ENCODE data around the gene RNU6-1.

RNU6-1 gene

DNA sequence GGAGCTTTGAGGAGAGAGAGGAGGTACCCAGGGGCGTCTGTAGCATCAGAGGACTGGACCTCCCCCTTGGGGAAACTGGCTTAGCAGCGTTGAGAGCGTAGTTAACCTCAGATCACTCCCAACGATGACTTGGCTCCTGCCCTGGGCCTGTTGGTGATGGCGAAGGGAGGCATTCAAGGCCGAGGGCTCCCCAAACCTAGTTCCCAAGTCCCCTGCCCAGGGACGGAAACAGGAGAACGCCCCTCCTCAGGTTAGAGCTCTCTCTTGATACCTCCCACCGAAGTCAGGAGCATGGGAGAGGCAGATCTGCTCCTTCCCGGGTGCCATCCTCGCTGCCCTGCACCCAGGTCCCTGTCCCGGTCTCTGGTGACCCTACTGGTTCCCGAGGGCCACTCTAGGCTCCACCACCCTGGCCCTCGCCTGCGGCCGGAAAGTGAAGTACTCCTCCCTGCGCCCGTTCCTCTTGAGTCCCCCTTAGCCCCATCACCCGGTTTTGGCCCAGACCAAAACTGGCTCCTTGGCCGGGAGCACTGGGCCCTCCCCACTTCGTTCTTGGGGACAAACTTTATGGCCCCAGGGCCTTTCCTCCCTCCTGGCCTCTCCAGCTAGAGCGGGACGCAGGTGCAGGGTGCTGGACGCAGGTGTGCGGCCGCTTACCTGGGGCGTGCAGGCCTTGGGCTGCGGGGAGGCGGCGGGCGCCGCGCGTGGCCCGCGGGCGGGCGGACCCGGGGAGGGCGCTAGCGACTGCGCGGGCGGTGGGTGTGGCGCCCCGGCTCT lies 17.1 kb downstream of the RNU6-1 start:
- DNase-seq (ENCODE audit: low read depth), result no peak
- H3K4me3 ChIP-seq (ENCODE audit: control insufficient read depth, low read depth, low read length), result no peak overlapping the region

GRCh38 chr15:67821784-67822440 lies 17.9 kb downstream of the RNU6-1 start:
- DNase-seq (ENCODE audit: low read depth), result no peak
- TF ChIP-seq, protein P1, sequence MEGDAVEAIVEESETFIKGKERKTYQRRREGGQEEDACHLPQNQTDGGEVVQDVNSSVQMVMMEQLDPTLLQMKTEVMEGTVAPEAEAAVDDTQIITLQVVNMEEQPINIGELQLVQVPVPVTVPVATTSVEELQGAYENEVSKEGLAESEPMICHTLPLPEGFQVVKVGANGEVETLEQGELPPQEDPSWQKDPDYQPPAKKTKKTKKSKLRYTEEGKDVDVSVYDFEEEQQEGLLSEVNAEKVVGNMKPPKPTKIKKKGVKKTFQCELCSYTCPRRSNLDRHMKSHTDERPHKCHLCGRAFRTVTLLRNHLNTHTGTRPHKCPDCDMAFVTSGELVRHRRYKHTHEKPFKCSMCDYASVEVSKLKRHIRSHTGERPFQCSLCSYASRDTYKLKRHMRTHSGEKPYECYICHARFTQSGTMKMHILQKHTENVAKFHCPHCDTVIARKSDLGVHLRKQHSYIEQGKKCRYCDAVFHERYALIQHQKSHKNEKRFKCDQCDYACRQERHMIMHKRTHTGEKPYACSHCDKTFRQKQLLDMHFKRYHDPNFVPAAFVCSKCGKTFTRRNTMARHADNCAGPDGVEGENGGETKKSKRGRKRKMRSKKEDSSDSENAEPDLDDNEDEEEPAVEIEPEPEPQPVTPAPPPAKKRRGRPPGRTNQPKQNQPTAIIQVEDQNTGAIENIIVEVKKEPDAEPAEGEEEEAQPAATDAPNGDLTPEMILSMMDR (IDR thresholded peaks at IDR 0.05; ENCODE audit: control insufficient read depth, insufficient read depth, low read depth, low read length, missing control alignments), result no peak
- H3K4me3 ChIP-seq (ENCODE audit: control insufficient read depth, low read depth, low read length), result no peak overlapping the region

More for the DNA sequence above, 17.1 kb downstream of the RNU6-1 start:
- TF ChIP-seq, protein P1 (IDR thresholded peaks at IDR 0.05; ENCODE audit: control insufficient read depth, insufficient read depth, low read depth, low read length, missing control alignments), result no peak

- no peak for DNase-seq (ENCODE audit: low read depth)
- no peak overlapping the region for H3K4me3 ChIP-seq (ENCODE audit: control insufficient read depth, low read depth, low read length)
- TF ChIP-seq, protein P1 (IDR thresholded peaks at IDR 0.05; ENCODE audit: control insufficient read depth, insufficient read depth, low read depth, low read length, missing control alignments), result no peak
These were observed 18.7 kb downstream of the RNU6-1 start for GRCh38 chr15:67820992-67821783.

- no peak for DNase-seq (ENCODE audit: low read depth)
- TF ChIP-seq, protein P1 (IDR thresholded peaks at IDR 0.05; ENCODE audit: control insufficient read depth, insufficient read depth, low read depth, low read length, missing control alignments), result no peak
- no peak overlapping the region for H3K4me3 ChIP-seq (ENCODE audit: control insufficient read depth, low read depth, low read length)
These were observed 19.5 kb downstream of the RNU6-1 start for GRCh38 chr15:67820122-67820991.

- TF ChIP-seq, protein P1 (IDR thresholded peaks at IDR 0.05; ENCODE audit: control insufficient read depth, insufficient read depth, low read depth, low read length, missing control alignments), result no peak
- no peak overlapping the region for H3K4me3 ChIP-seq (ENCODE audit: control insufficient read depth, low read depth, low read length)
- DNase-seq (ENCODE audit: low read depth), result no peak
These were observed 20.2 kb downstream of the RNU6-1 start for GRCh38 chr15:67819636-67820035.

DNA sequence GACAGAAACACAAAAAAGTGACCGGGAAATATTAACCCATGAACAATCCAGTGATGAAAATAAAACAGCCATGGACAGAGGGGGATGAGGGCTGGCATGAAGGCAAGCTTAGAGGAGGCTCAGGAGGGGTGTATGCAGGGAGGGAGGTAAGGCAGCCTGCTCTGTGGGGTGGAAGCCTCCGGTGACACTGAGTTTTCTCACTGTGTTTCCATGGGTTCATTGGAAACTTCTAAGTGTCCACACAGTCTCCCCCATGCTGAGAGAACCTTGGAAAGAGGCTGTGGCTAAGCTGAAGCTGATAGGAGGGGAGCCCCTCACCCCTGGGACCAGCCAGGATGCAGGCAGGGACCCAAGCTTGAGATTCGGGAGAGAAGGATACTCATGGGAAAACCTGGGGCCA lies 21.4 kb downstream of the RNU6-1 start:
- TF ChIP-seq, protein P1 (IDR thresholded peaks at IDR 0.05; ENCODE audit: control insufficient read depth, insufficient read depth, low read depth, low read length, missing control alignments), result no peak
- DNase-seq (ENCODE audit: low read depth), result no peak
- H3K4me3 ChIP-seq (ENCODE audit: control insufficient read depth, low read depth, low read length), result no peak overlapping the region
